Measurements from ENCODE around the gene ITGA2B.

ITGA2B gene

GRCh38 chr17:44381810-44382305 is 7.6 kb downstream of the ITGA2B start:
- TF ChIP-seq, protein P1, sequence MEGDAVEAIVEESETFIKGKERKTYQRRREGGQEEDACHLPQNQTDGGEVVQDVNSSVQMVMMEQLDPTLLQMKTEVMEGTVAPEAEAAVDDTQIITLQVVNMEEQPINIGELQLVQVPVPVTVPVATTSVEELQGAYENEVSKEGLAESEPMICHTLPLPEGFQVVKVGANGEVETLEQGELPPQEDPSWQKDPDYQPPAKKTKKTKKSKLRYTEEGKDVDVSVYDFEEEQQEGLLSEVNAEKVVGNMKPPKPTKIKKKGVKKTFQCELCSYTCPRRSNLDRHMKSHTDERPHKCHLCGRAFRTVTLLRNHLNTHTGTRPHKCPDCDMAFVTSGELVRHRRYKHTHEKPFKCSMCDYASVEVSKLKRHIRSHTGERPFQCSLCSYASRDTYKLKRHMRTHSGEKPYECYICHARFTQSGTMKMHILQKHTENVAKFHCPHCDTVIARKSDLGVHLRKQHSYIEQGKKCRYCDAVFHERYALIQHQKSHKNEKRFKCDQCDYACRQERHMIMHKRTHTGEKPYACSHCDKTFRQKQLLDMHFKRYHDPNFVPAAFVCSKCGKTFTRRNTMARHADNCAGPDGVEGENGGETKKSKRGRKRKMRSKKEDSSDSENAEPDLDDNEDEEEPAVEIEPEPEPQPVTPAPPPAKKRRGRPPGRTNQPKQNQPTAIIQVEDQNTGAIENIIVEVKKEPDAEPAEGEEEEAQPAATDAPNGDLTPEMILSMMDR (IDR thresholded peaks at IDR 0.05): no peak

DNA sequence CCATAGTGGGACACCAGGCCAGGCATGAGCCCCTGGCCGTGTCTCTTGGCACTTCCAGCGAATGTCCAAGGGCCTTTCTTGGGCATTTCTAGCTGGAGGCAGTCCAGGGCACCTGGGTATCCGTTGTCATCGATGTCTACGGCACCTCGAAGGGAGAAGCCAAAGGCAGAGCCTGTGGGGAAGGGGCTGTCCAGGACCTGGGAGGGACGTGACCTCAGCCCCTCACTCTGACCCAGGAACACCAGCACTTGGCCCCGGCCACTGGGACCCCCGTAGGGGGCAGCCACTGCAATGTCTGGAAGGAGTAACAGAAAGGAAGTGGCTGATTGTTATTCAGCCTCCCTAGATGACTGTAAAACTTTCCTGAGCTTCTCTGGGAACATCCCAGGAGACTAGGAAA is 8.7 kb downstream of the ITGA2B start:
- TF ChIP-seq, protein P1 (IDR thresholded peaks at IDR 0.05): no peak

- TF ChIP-seq, protein P1 (IDR thresholded peaks at IDR 0.05): no peak
Observed at GRCh38 chr17:44379887-44380286, 9.6 kb downstream of the ITGA2B start.

GRCh38 chr17:44378171-44378705 is 11.2 kb downstream of the ITGA2B start:
- TF ChIP-seq, protein P1 (IDR thresholded peaks at IDR 0.05): no peak

DNA sequence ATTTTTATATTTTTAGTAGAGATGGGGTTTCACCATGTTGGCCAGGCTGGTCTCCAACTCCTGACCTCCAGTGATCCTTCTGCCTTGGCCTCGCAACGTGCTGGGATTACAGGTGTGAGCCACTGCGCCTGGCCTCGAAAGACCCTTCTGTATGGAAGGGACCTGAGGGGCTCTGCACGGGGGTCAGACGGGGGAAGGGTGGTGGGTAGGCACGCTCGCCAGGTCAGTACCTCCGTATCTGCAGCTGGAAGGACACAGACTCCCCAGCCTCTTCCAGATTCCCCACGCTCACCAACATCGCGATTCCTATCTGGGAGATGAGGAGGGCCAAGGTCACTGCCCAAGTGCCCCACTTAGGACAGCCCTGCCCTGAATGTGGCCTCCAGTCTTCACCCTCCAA is 12.7 kb downstream of the ITGA2B start:
- TF ChIP-seq, protein P1 (IDR thresholded peaks at IDR 0.05): no peak

DNA sequence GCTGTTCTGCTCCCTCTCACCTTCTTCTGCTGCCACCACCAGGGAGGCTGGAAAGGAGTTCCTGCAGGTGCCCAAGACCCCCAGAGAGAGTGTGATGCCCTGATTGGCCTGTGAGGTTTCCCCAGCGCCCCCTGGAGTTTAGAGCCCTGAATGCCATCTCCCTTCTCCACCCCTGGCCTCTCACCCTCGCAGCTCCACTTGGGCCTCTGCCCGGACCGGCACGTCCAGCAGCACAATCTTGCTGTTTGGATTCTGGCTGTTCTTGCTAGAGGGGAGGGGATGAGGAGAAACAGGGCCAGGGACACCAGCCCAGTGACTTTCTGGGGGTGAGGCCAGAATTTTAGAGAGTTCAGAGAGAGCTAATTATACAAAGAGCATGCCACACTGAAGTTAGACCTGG is 13.3 kb downstream of the ITGA2B start:
- TF ChIP-seq, protein P1 (IDR thresholded peaks at IDR 0.05): peak; percentile 26; the same call in 1 of the 2 replicates

DNA sequence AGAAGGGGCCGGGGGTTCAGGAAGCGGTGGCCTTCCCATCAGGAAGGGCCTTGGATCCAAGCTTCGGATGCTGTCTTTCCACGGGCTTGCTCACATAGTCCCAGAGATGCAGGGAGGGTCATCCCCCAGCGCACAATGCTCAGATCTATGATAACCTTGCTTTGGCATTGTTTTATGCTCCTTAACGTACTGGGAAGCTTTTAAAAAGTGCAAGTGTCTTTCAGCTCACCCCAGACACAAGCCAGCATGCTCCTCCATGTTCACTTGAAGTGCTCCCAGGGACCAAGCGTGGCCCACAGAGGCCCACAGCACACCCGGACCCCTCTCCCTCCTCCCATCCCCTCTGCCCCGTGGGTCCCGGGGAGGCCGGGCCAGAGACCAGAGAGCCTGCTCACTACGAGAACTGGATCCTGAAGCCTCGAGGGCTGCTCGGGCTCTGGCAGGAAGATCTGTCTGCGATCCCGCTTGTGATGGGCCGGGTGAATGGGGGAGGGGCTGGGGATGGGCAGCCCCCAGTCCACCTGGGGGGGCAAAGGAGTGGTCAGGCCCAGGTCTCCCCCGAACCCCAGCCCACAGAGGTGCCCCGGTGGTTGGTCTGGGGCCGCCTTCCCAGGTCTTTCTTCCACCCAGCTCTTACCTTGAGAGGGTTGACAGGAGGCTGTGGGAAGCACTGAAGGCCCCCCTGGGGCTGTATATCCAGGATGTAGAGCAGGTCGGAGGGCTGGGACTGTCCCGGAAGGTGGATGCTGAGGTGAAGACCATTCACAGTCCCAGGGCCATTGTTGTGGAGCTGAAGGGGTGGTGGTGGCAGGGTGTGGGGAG is 14.0 kb downstream of the ITGA2B start:
- TF ChIP-seq, protein P1 (IDR thresholded peaks at IDR 0.05): no peak

Data from LNCAP (cell line).